Stimulated activated CD8-positive, alpha-beta memory T cell treated with anti-CD3 and anti-CD28 coated beads, Interleukin-2, amount 100 ng/mL, for 1 hour (primary cell): Measurements from ENCODE around the gene PAX5.
"Not testable (repeated sequence)": the region's sequence is repeated elsewhere in the genome, so short reads cannot be mapped to it uniquely, and the experiment has no call there.

Source experiments
- DNase-seq, 2 donors: peaks; one replicate each; pipeline ENCODE4 v3.0.0-alpha.2; 2020; ENCODE audit warnings: low read depth in 2 of 2

Gene PAX5

DNA sequence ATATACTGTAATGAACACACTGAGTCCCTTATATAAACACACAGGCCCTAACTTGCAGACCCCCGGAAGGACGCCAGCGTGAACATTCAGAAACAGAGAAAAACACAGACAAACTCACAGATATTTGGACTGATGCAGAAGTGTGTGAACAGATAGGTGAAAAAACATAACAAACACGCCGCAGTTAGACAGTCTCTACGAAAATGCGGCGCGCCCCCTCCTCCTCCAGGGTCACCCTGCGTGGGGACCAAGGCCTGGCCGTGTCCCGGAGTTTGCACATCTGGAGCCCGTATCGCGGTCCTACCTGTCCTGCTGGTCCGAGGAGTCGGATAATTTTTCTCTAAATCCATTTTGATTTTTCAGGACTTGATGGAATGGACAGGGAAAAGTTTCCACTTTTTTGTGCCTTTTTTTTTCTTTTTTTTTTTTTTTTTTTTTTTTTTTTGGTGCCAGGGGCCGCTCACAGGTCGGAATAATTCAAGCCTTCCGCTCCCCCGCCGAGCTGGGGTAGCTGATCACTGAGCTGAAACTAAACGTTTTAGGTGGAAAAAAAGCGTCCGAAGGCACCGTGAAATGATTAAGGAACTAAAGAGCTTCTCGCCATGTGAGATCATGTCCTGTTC is at the start of gene PAX5:
PAX5 (minus strand) TSS at position 587 of the 623 bp plus-strand sequence; CDS start at position 350, 237 bp downstream.
- no peak for DNase-seq

DNA sequence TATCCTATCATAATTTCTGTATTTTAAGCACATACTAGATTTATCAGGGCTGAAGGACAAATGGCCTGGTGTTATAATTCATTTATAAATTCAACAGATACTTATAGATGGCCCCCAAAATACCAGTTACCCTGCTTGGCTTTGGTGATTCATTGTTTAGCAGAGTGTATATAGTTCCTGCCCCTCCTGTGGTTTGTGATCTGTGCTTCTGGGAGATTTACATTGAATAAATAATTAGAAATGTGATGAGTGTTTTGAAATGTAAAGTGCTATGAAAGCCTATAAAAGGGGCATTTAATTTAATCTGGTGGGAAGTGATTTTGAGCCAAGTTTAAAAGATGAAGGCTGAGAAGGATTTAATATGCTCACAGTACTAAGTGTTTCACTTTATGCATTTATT is 49.6 kb upstream of the PAX5 start:
- DNase-seq = no peak

DNA sequence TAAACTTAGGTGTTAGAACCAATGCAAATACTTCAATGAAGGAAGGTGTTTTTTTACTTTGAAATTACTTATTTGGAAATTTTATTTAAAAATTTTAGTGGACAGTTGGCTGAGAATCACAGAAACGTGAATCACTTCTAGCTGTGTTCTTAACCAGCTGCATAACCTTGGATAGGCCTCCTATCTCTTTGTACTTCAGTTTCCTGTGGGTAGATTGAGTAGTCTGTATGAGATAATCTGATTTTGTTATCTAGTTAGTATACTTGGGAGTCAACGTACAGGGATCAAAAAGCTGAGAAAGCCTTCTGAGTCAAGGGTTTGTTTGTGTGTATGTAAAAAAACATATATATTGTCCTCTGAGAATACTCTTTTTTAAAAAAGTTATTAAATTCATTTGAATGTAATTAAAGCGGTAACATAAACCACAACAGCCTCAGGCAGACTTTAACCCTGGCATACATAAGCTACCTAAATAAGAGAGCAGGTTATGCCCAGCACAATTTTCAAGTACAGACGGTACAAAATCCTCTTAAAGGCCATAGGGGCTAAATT is 48.2 kb upstream of the PAX5 start:
- no peak for DNase-seq

DNA sequence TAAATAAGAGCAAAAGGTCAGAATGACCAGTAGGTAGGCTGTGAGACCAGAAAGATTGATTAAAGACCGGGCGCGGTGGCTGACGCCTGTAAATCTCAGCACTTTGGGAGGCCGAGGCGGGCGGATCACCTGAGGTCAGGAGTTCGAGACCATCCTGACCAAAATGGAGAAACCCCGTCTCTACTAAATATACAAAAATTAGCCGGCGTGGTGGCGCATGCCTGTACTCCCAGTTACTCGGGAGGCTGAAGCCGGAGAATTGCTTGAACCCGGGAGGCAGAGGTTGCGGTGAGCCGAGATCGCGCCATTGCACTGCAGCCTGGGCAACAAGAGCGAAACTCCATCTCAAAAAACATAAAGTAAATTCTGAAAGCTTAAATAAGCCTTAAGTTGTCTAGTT is 47.4 kb upstream of the PAX5 start:
- not testable (repeated sequence) for DNase-seq

DNA sequence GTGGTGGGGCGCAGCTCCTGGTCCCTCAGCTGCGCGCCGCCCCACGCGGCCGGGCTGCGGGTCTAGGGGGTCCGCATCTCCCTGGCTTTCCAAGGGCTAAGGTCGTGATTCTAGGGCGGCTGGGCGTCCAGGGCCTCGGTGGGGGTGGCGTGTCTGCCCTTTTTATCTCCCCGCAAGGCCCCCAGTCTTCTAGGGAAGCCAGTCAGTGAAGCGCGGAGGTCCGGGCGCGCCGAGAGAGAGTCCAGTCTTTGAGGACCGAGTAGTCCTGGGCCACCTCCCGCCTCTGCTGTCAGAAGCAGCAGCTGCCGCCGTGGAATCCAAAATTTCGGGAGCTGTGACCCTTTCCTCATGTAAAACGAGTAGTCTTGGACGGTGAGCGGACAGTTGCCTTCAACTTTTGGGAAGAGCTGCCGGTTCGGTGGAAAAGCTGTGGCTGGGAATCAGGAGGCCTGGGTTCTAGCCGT is 46.1 kb upstream of the PAX5 start:
- peak in 1 of 2 donors; percentile 1 for DNase-seq

DNA sequence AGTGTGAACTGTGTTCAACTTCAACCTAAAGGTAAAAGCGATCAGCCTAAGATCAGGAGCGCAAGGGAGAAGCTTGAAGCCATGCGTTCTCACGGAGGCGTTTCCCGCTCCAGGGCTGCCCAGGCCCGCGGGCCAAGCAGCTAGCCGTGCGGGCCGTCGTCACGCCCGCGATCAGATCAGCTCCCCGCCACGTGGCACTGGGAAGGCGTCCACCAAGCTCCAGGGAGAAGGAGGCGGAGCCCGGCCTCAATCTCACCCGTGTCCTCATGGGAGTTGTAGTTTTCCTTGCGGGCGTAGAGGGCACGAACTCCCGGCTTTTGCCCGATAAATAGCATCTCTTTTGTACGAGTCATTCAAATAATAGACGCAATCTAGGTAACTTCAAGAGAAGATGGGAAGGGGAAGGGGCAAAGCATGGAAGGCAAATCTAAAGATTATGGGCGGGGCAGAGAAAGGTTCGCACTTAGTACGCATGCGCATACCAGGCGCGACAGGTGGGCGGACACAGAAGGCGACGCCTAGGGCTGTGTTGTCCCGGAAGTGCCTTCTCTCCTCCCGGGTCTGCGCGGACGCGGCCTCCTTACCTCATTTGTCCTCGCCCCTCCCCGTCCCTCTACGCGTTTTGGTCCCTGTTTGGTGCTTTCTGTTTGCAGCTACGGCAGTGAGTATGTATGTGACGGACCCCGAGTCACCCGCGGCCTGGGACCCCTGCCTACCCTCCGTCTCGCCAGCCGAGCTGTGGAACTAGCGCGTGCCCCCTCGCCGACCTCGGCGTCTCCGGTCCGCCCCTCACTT is 45.5 kb upstream of the PAX5 start:
- peak; percentile 83 to 85 for DNase-seq

DNA sequence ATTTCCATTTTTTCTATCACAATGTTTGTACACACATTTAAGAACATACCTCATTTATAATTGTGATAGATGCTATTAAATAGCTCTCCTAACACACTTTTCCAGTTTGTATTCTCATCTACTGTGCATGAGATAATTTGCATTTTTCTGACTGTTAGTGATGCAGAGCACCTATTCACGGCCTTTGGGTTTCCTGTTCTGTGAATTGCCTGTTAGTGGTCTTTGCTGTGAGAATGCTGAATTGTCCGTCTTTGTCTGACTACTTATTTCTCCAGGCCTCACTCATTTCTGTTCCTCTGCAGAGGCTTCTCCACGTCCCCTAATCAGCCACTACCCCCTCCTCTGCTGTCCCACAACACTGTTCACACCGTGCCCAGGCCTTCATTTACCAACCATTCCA is 40.7 kb upstream of the PAX5 start:
- DNase-seq = not testable (repeated sequence)

DNA sequence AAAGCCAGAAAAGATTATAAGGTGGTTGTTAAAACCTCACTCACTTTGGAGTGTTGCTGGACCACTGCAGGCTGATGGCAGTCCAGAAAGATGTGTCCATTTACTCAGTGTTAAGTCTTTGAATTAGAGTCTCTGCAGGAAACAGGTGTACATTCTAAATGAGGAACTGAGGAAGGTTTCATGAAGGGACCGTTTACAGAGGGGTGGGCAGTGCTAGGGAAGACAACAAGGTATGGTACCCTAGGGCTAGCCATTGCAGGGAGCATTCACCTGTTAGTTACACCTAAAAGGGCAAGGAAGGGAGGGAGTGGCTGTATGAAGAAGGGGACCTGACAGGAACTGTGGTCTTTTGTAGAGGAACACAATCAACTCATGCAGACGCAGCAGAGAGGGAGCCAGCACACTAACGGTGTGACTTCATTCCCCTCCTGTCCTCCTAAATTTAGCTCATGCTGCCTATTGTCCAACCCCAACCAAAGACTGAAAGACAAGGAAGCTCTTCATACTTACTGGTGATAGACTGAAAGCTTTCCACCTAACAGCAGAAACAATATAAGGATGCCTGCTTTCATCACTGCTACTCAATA is 32.2 kb upstream of the PAX5 start:
- DNase-seq = no peak

DNA sequence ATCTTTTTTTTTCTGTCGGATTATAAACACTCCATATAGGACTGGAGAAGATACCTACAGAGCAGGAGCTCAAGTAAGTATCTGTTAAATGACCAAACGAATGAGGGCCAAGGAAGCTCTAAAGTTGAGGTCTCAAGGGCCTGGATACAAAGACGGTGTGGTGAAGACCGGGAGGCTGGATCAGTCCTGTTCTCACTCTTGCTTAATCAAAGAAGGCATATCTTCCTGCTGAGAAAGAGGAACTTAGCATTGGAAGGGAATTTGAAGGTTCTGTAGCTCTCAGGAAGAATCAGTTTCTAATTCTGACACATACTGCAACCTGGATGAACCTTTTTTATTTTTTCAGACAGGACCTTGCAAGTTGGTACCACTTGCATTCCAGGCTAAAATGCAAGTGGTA is 28.3 kb upstream of the PAX5 start:
- DNase-seq = no peak

DNA sequence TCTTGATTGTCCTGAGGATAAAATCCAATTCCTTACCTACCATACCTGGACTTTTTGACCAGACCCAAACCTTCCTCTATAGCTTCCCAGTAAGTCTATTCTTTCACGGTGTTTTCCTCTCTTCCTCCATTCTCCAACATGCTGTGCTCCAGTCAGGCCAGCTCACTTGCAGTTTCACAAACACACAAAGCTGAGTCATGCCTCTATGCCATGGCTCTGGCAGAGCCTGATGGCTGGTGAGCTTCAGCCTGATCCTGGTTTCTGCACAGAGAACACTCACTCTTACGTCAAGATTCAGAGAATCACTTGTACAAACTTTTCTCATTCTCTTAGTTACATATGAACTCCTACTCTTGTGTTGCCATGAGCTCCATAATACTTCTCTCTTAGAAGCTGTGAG is 27.7 kb upstream of the PAX5 start:
- no peak for DNase-seq

DNA sequence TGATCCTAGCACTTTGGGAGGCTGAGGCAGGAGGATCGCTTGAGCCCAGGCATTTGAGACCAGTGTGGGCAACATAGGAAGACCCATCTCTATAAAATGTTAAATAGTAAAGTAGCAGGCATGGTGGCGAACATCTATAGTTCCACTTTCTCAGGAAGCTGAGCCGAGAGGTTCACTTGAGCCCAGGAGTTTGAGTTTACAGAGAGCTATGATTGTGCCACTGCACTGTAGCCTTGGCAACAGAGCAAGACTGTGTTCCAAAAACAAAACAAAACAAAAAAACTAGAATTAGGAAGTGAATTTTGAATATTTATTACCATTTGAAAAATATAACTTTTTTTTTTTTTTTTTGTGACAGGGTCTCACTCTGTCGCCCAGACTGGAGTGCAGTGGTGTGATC is 26.8 kb upstream of the PAX5 start:
- DNase-seq = no peak

DNA sequence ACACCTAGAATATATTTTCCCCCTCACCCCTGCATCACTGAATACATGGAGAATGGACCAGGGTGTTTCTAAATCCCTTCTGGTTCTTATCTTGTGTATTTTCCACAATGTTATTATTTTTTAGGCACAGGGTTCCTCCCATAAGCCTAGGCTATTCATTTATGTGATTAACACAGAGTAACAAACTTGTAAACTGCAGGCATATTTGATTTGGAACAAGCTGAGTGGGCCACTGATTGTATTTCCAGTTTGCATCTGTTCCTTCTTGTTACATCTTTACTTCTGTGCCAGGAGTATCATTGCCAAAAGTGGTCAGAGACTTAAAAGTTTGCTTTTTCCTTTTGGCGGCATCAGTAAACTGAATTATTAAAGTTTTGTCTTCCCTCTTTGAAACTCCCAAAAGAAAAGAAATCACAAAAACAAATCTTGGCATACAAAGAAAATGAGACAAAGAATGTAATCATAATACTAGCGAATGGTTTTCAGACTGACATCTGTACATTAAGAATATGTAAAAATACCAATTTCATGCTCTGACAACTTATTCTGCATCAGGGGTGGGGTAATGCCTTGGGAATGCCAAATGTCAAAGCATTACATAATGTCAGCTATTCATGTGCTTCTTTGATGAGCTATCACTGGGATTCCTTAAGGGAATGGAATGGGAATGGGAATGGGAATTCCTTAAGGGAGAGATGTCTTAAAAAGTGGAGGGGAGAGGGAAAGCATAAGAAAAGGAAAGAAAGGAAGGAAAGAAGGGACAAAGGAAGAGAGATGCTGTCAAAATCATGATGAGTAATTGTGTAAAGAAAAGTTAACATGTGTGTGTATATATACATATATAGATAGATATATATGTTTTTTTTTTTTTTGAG is 22.2 kb upstream of the PAX5 start:
- DNase-seq = no peak

DNA sequence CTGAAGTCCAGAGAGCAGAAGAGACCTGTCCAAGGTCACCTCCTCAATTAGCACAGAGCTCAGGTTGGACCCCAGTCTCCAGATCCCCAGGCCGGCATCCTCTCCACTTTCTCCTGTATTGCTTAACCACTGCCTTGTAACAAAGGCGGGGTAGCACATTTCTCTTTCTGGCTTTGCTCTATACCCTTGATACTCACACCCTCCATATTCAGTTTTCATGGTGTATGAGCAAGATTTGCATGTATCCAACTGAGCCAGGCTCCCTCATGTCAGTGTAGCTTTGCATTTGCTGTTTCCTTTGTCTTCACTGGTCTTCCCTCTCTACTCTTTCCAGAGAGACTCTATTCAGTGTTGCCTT is 20.3 kb upstream of the PAX5 start:
- not testable (repeated sequence) for DNase-seq

DNA sequence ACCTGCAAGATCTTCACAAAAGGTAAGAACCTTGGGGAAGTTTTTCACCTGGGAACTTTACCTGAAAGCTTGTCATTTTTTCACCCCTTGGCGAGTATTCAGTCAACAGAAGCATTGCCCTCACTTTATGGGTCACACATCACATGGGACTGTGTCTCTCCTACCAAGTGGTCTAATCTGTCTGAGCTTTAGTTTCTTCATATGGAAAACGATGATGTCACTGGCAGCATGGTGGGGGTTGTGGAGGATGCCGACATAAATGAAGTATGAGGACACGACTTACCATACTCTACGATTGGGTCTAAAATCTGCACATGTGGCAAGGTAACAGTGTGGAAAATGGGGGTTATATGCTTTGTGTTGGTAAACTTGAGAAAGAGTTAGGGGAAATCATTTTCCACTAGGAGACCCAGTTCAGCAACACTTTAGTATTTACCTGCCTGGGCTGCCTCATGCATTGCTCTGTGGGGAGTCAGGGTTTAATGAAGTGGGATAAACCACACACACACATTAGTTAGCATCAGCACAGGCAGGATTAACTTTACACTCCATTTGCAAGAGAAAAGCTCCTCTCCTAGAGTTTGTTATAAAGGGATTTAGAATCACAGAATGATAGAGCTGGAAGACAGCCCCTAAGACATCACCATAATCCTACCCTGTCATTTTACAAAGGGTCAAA is 19.8 kb upstream of the PAX5 start:
- no peak for DNase-seq

DNA sequence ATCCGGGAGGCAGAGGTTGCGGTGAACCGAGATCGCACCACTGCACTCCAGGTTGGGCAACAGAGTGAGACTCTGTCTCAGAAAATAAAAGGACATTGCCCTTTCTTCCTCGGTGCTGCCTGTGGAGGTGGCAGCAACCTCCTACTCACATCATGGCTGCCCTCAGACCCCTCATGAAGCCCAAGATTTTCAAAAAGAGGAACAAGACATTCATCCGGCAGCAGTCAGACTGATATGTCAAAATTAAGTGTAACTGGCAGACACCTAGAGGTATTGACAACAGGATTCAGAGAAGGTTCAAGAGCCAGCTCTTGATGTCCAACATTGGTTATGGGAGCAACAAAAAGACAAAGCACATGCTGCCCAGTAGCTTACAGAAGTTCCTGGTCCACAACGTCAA is 12.6 kb upstream of the PAX5 start:
- no peak for DNase-seq

DNA sequence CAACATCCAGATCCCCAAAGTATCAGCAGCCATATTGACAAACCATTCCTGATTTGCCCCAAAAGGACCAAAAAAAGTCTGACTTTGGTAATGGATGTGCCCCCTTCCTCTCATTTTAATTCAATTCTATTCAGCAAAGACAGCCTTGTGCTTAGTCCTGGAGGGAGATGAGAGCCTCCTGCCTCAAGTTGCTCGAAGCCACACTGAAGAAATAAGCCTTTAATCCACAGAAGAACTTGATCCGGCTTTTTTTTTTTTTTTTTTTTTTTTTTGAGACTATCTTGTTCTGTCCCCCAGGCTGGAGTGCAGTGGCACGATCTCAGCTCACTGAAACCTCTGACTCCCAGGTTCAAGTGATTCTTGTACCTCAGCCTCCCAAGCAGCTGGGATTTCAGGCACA is 8.4 kb upstream of the PAX5 start:
- no peak for DNase-seq

DNA sequence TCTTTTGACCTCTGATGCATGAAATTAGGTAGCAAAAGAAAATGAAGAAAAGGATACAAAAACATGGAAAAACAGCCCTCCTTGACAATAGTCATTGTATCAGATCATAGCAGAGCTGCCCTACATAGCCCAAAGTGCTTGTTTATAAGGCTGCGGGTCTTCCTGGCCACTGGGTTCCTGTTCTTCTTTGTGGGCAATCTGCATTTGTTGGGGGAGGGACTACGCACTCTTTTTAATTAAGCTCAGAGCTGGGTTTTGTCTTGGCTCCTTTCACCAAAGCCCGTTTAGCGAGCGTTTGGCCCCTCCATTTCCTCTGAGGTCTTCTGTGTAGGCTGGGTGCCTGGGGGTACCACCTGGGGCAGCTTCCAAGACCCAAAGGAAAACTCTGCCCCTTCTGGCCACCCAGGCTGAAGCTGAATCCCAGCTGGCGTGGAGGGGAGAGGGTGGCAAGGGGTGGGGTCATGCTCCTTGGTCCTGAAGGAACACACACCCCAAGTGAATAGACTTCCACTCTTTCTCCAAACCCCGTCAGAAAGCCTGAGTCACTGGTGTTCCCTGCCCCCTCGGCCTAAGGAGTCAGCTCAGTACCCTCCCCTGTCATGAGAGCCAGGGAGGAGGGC is 6.5 kb upstream of the PAX5 start:
- DNase-seq = no peak

DNA sequence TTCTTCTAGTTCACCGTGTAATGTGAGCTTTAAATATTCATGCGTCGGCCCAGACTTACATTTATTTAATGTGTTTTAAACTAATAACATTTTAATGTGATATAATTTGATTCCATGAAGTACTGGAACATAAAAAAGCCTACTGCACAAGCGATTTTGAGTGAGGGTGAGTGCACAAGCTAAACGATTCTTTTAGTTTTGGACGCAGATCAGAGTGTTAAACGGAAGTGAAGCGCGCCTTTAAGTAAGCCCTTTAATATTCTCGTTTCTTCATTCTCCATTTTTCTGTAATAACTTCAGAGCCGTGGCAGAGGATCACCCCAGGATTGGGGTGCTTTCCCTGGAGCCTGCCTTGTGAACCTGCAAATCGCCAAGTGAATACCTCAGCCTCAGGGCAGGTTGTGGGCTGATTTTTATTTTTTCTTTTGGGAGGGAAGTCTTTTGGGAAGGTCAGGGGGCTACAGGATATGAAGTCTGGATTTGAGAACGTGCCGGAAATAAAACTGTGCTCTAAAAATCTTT is 4.9 kb upstream of the PAX5 start:
- DNase-seq = no peak

DNA sequence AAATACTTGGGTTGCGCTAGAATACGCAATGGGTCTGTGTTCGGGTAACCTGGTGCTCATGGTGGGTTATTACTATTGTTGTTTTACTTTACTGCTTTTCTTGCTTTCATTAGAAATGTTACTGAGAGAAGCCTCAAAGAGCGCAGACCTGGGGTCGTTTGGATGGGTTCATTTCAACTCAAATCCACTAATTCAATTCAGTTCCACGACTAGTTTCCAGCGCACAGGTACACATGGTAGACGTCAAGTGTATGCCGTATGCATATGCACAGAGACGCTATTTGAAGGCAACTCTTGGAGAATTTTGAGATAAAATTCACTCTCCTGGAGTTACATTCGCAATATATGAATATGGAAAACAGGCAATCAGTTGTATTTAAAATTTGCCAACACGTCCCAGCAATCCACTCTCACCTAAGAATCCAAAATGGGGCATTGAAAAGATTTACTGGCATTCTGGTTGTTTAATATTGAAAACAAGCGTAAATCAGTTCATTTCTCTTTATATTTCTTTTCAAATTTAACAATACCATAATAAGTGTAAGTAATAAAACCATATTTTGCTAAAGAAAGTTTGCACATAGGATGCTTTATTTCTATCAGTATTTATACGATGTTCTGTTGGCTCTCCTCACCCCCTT is 4.4 kb upstream of the PAX5 start:
- no peak for DNase-seq
